ENCODE data around the gene CBLIF.
"Not testable (repeated sequence)": the region's sequence is repeated elsewhere in the genome, so short reads cannot be mapped to it uniquely, and the experiment has no call there.

CBLIF gene

GRCh38 chr11:59845399-59845798, at the start of gene CBLIF:
CBLIF (minus strand) TSS chr11:59845499; CDS start chr11:59845453, 46 bp downstream.
- DNase-seq, result no peak

- no peak for DNase-seq
Observed at GRCh38 chr11:59894616-59895015, 49.3 kb upstream of the CBLIF start.

- no peak for DNase-seq
Observed at GRCh38 chr11:59891781-59892181, 46.5 kb upstream of the CBLIF start.

GRCh38 chr11:59887156-59887555, 41.9 kb upstream of the CBLIF start:
- DNase-seq, result not testable (repeated sequence)

- no peak for DNase-seq
Observed at GRCh38 chr11:59883597-59883996, 38.3 kb upstream of the CBLIF start.

- no peak for DNase-seq
Observed at GRCh38 chr11:59879567-59879966, 34.3 kb upstream of the CBLIF start.

- no peak for DNase-seq
Observed at GRCh38 chr11:59878575-59878974, 33.3 kb upstream of the CBLIF start, which contains the start of gene OOSP3. OOSP3 (plus strand) TSS chr11:59878782; CDS start chr11:59878809, 27 bp downstream.

- no peak for DNase-seq
Observed at GRCh38 chr11:59877784-59878183, 32.5 kb upstream of the CBLIF start.

GRCh38 chr11:59877325-59877724, 32.0 kb upstream of the CBLIF start:
- DNase-seq, result no peak

GRCh38 chr11:59875856-59876519, 30.7 kb upstream of the CBLIF start:
- DNase-seq, result no peak

- no peak for DNase-seq
Observed at GRCh38 chr11:59872076-59872475, 26.8 kb upstream of the CBLIF start.

- DNase-seq, result no peak
Observed at GRCh38 chr11:59867946-59868345, 22.6 kb upstream of the CBLIF start.

- no peak for DNase-seq
Observed at GRCh38 chr11:59866836-59867235, 21.5 kb upstream of the CBLIF start.

GRCh38 chr11:59866397-59866796, 21.1 kb upstream of the CBLIF start, which contains the start of gene TCN1:
TCN1 (minus strand) TSS chr11:59866487; CDS start chr11:59866470, 17 bp downstream.
- no peak for DNase-seq

GRCh38 chr11:59865031-59865430, 19.7 kb upstream of the CBLIF start:
- no peak for DNase-seq

- no peak for DNase-seq
Observed at GRCh38 chr11:59862252-59862651, 17.0 kb upstream of the CBLIF start.

GRCh38 chr11:59859673-59860072, 14.4 kb upstream of the CBLIF start:
- DNase-seq, result no peak

- DNase-seq, result no peak
Observed at GRCh38 chr11:59857439-59858434, 12.4 kb upstream of the CBLIF start.

- DNase-seq, result no peak
Observed at GRCh38 chr11:59854871-59855270, 9.6 kb upstream of the CBLIF start.

GRCh38 chr11:59851416-59851815, 6.1 kb upstream of the CBLIF start:
- DNase-seq, result not testable (repeated sequence)

- not testable (repeated sequence) for DNase-seq
Observed at GRCh38 chr11:59849551-59849950, 4.3 kb upstream of the CBLIF start.

- DNase-seq, result no peak
Observed at GRCh38 chr11:59849129-59849528, 3.8 kb upstream of the CBLIF start.

GRCh38 chr11:59848439-59848838, 3.1 kb upstream of the CBLIF start:
- DNase-seq, result not testable (repeated sequence)

- DNase-seq, result no peak
Observed at GRCh38 chr11:59847626-59848025, 2.3 kb upstream of the CBLIF start.
